Measurements from ENCODE around the gene AK1.

DNA sequence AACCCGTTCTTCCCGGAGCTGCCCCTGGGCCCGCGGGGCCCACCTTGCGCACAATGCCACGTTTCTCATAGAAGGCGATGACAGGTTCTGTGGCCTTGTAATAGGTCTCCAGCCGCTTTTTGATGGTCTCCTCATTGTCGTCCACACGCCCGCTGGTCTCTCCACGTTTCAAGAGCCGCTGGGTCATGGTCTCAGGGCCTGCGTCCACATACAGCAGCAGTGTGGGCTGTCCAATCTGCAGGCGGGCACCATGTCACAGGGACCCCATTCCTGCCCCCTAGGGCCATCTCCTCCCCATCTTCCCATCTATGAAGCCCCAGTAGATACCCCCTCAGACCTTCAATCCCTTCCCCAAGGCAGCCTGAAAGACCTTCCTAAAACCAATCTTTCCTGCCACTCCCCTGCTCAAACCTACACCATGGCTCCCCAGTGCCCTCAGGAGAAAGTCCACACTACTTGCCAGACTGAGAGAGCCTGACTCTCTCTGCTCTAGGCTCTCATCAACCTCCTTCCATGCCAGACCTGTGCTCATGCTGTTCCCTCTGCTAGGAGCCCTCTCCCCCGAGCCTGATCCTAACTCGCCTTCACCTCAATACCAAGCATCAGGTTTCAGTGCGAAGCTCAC lies 9.1 kb downstream of the AK1 start:
- TF ChIP-seq POLR2A (IDR thresholded peaks at IDR 0.05) (no peak), CTCF (IDR thresholded peaks at IDR 0.05) (no peak), EP300 (IDR thresholded peaks at IDR 0.05) (no peak)

Measured in tibial nerve (tissue), 4 donors.